Body of pancreas (tissue), 4 donors: ENCODE results near the gene ADRA2C.

Experiments used
- CTCF ChIP-seq, 7 experiments: fragments of 450-650 bp in 4 of 7; fragments of 200-600 bp in 3 of 7; sonication (generic) in 3 of 7; IDR thresholded peaks; one replicate each; pipeline ENCODE4 v1.5.1; 2016 to 2019; ENCODE audit warnings: antibody characterized with exemption in 7 of 7
- POLR2A ChIP-seq, 3 donors: fragments of 450-650 bp; IDR thresholded peaks; one replicate each; pipeline ENCODE4 v1.6.1; 2016; ENCODE audit warnings: antibody characterized with exemption in 3 of 3, mild to moderate bottlenecking in 2 of 3

GRCh38 chr4:3799496-3799895 lies 33.3 kb downstream of the ADRA2C start:
- TF ChIP-seq CTCF (IDR thresholded peaks at IDR 0.05): no peak
- TF ChIP-seq POLR2A (IDR thresholded peaks at IDR 0.05): no peak
